ENCODE measurements around the gene ATP9B.
A peak's percentile ranks its signal among the peaks of the same experiment; 100 is the strongest.

Gene ATP9B

DNA sequence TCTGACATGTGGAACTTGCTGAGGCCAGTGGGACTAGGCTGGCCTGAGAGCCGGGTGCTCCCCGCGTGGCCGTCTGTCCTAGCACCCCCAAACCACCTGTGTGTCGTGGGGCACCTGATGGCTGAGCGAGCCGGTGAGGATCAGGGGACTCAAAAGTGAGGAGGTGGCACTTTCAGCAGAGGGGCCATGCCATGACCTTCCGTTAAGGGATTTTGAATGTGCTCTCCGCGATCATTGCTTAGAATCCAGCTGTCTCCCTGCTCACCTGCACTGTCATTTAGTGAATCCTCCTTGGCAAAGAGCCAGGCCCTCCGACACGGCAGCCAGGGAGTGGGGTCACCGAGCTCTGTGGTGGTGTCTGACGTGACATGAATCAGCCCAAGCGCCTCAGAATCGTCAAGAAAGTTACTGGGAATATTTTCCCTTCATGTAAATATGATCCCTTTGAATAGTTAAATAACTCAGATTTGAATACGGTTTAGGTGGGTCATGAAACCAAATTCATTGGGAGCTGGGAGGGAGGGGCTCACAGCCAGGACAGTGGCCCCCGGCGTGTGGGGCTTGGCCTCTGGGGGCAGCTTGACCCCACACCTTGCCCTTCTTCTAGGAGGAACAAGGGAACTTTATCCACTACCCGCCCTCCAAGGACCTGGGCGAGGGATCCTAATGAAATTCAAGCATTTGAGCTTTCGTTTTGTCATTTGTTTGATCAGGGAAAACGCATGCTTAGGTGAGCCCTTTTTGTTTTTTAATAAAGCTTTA, 336.0 kb downstream of the ATP9B start:
- DNase-seq (ENCODE audit: low read depth): no peak
- TF ChIP-seq, protein P1, sequence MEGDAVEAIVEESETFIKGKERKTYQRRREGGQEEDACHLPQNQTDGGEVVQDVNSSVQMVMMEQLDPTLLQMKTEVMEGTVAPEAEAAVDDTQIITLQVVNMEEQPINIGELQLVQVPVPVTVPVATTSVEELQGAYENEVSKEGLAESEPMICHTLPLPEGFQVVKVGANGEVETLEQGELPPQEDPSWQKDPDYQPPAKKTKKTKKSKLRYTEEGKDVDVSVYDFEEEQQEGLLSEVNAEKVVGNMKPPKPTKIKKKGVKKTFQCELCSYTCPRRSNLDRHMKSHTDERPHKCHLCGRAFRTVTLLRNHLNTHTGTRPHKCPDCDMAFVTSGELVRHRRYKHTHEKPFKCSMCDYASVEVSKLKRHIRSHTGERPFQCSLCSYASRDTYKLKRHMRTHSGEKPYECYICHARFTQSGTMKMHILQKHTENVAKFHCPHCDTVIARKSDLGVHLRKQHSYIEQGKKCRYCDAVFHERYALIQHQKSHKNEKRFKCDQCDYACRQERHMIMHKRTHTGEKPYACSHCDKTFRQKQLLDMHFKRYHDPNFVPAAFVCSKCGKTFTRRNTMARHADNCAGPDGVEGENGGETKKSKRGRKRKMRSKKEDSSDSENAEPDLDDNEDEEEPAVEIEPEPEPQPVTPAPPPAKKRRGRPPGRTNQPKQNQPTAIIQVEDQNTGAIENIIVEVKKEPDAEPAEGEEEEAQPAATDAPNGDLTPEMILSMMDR (IDR thresholded peaks at IDR 0.05; ENCODE audit: low read depth, low read length, missing control alignments): no peak
- no peak overlapping the region; the same call in 1 of the 2 replicates for H3K4me3 ChIP-seq (ENCODE audit: low read depth, low read length)

DNA sequence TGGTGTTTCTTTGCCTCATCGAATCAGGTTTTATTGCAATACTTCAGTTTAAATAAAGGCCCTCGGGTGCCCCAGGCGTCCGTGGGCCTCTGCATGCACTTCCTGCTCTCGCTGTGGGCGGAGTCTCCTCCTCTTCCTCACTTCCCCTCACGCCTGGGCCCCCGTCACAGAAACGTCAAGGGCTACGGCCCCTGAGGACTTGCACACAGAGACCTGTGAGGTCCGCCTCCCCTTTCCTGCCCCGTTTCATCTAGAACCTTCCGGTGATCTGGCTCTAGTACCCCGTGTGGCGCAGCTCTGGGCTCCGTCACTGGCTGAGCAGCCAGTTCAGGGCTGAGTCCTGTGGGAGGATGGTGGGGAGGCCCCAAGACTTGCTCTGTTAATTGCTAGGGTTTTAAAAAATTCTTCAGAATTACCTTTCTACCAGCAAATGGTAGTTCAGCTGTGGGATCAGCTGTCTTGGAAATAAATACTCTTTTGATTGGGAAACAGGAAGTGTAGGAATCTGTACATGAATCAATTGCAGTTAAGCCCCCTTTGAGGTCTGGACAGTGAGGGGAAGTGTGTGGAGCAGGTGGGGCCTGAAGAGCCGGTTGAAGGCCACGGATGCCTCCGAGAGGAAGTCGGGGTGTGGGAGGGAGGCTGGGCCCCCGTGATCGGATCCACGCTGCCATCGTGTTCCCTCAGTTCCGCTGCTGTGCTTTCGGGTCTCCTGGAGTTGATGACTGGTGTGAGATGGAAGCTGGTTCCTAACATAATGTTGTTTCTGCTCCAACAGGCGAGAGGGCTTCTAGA, 336.8 kb downstream of the ATP9B start:
- no peak overlapping the region; the same call in 1 of the 2 replicates for H3K4me3 ChIP-seq (ENCODE audit: low read depth, low read length)
- TF ChIP-seq, protein P1 (IDR thresholded peaks at IDR 0.05; ENCODE audit: low read depth, low read length, missing control alignments): no peak
- DNase-seq (ENCODE audit: low read depth): peak; percentile 60

DNA sequence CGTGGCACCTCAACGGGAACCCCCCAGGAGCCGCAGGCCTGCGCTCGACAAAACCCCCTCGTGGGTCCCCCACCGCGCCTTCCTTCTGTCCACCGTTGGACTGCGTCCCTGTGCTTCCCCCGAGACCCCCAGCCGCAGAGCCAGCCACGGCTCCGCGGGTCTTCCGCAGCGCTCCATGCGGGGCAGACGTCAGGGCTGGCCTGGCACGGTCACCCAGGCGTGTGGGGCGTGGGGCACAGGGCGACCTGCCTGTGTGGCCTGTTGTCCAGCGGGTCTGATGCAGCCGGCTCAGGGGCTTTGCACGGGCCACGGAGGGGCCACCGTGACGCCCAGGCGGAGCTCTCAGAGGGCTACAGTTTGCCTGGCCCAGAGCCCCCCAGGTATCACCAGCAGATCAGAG, 337.5 kb downstream of the ATP9B start:
- TF ChIP-seq, protein P1 (IDR thresholded peaks at IDR 0.05; ENCODE audit: low read depth, low read length, missing control alignments): no peak
- no peak for DNase-seq (ENCODE audit: low read depth)
- H3K4me3 ChIP-seq (ENCODE audit: low read depth, low read length): no peak overlapping the region

DNA sequence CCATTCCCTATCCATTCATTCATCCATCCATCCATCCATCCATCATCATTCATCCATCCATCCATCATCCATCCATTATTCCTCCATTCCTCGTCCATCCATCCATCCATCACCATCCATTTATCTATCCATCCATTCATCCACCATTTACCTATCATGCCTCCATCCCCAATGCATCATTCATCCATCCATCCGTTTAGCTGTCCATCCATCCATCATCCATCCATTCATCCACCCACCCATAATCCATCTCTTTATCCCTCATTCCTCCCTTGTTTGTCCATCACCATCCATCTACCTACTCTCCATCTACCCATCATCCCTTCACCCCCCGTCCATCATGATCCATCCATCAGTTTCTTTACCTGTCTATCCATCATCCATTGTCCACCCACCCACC, 340.1 kb downstream of the ATP9B start:
- TF ChIP-seq, protein P1 (IDR thresholded peaks at IDR 0.05; ENCODE audit: low read depth, low read length, missing control alignments): no peak
- H3K4me3 ChIP-seq (ENCODE audit: low read depth, low read length): no peak overlapping the region
- DNase-seq (ENCODE audit: low read depth): no peak

DNA sequence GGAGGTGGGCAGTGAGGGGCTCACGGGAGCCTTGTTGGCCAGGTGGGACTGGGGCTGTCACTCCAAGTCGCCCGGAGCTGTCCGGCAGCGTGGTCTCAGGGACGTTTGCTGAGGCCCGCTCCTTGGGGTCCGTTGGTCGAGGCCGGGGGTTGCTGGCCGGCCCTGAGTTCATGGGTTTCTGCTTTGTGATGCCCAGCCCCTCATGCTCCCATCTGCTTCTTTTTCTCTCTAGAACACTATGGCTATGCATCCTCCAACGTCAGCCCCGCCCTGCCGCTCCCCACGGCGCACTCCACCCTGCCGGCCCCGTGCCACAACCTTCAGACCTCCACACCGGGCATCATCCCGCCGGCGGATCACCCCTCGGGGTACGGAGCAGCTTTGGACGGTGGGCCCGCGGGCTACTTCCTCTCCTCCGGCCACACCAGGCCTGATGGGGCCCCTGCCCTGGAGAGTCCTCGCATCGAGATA, 341.0 kb downstream of the ATP9B start:
- DNase-seq (ENCODE audit: low read depth): no peak
- TF ChIP-seq, protein P1 (IDR thresholded peaks at IDR 0.05; ENCODE audit: low read depth, low read length, missing control alignments): no peak

DNA sequence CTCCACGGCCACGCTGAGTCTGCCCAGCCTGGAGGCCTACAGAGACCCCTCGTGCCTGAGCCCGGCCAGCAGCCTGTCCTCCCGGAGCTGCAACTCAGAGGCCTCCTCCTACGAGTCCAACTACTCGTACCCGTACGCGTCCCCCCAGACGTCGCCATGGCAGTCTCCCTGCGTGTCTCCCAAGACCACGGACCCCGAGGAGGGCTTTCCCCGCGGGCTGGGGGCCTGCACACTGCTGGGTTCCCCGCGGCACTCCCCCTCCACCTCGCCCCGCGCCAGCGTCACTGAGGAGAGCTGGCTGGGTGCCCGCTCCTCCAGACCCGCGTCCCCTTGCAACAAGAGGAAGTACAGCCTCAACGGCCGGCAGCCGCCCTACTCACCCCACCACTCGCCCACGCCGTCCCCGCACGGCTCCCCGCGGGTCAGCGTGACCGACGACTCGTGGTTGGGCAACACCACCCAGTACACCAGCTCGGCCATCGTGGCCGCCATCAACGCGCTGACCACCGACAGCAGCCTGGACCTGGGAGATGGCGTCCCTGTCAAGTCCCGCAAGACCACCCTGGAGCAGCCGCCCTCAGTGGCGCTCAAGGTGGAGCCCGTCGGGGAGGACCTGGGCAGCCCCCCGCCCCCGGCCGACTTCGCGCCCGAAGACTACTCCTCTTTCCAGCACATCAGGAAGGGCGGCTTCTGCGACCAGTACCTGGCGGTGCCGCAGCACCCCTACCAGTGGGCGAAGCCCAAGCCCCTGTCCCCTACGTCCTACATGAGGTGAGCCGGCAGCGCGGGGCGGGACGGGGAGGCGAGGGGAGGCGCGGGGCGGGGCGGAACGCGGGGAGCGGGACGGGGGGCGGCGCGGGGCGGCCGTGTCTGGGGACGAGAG, 341.8 kb downstream of the ATP9B start:
- no peak overlapping the region for H3K4me3 ChIP-seq (ENCODE audit: low read depth, low read length)
- TF ChIP-seq, protein P1 (IDR thresholded peaks at IDR 0.05; ENCODE audit: low read depth, low read length, missing control alignments): no peak

More for the DNA sequence above, 341.0 kb downstream of the ATP9B start:
- no peak overlapping the region for H3K4me3 ChIP-seq (ENCODE audit: low read depth, low read length)

More for the DNA sequence above, 341.8 kb downstream of the ATP9B start:
- no peak for DNase-seq (ENCODE audit: low read depth)

Data from GM12864 (cell line).